ENCODE measurements around the gene HACD3. TPM values are rescaled to one million over a fixed set of nuclear protein-coding genes. Genes with fewer than 3 reads are reported as not detected.
A peak's percentile ranks its signal among the peaks of the same experiment; 100 is the strongest.

The HACD3 gene
- total and polyA plus RNA-seq, 9 of the 15 experiments (the other 6 are each of a cell fraction or from before 2014, with no cell fraction given), result 48.1 to 117 (median 72.8) TPM

DNA sequence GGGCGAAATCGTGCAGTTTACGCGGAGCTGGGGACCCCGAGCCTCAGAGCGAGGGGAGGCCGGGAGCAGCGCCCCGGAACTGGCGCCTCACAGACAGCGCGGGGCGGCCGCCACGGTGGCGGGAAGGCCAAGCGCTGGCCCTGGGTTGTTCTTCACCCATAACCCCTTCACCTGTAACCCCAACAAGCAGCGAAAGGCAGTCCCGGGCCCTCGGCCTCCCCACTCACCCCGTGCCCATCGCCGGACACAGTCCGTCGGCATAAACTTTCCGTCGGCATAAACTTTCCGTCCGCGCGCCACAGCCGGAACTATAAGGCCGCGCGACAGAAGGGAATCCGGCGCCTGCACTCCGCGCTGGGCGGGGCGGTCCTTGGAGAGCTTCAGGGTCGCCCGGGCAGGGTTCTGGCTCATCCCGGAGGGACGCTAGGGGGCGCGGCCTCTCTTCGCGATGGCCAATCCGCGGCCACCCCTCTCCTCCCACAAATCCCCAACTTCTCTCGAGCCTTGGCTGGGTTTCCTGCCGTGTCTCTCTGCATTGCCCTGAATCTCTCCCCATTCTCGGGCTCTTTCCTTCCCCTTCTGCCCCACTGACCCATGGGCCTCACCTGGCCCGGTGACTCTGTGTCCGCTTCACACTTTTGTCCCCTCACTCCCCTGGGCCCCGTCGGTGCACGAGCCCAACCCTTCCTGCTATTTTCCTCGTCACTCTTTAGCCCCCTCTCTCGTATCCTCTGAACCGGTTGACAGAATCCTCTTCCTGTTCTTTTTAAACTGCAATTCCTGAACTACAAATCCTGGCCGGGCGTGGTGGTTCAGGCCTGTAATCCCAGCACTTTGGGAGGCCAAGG is 80.8 kb downstream of the HACD3 start, which contains the start of gene INTS14 (continued):
- TF ChIP-seq, protein P1, sequence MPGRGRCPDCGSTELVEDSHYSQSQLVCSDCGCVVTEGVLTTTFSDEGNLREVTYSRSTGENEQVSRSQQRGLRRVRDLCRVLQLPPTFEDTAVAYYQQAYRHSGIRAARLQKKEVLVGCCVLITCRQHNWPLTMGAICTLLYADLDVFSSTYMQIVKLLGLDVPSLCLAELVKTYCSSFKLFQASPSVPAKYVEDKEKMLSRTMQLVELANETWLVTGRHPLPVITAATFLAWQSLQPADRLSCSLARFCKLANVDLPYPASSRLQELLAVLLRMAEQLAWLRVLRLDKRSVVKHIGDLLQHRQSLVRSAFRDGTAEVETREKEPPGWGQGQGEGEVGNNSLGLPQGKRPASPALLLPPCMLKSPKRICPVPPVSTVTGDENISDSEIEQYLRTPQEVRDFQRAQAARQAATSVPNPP (IDR thresholded peaks at IDR 0.05; ENCODE audit: borderline replicate concordance, insufficient read depth, insufficient read length), result no peak
- TF ChIP-seq MECOM (CRISPR knock-in tag; IDR thresholded peaks at IDR 0.05), result no peak
- no peak for TF ChIP-seq NFIX (CRISPR knock-in tag; IDR thresholded peaks at IDR 0.05; ENCODE audit: low read depth)
- TF ChIP-seq RFX7 (CRISPR knock-in tag; IDR thresholded peaks at IDR 0.05), result no peak
- TF ChIP-seq GTF2E2 (tag; IDR thresholded peaks at IDR 0.05), result peak; percentile 96
- no peak for TF ChIP-seq ZNF311 (CRISPR knock-in tag; IDR thresholded peaks at IDR 0.05)
- 0 out of 2 replicates have a peak, but pooled peaks have one; percentile 14 for TF ChIP-seq HSF4 (CRISPR knock-in tag; IDR thresholded peaks at IDR 0.05; ENCODE audit: borderline replicate concordance)
- peak; percentile 58 for TF ChIP-seq NCOA4 (IDR thresholded peaks at IDR 0.05; ENCODE audit: partially characterized antibody)
- peak; percentile 93 for TF ChIP-seq CCNT2 (IDR thresholded peaks at IDR 0.05; ENCODE audit: borderline replicate concordance, extremely low read depth, insufficient read length, low read depth, low read length)
- 0 out of 2 replicates have a peak, but pooled peaks have one; percentile 4 for TF ChIP-seq KLF6 (CRISPR knock-in tag; IDR thresholded peaks at IDR 0.05; ENCODE audit: borderline replicate concordance)
- TF ChIP-seq SP1 (CRISPR knock-in tag; IDR thresholded peaks at IDR 0.05), result peak; percentile 95
- TF ChIP-seq HIVEP1 (CRISPR knock-in tag; IDR thresholded peaks at IDR 0.05), result no peak
- TF ChIP-seq EZH2 (IDR thresholded peaks at IDR 0.05; ENCODE audit: borderline replicate concordance, low read depth, low read length), result no peak
- peak; percentile 85 for TF ChIP-seq ELF1 (tag; IDR thresholded peaks at IDR 0.05)
- TF ChIP-seq, protein P2, sequence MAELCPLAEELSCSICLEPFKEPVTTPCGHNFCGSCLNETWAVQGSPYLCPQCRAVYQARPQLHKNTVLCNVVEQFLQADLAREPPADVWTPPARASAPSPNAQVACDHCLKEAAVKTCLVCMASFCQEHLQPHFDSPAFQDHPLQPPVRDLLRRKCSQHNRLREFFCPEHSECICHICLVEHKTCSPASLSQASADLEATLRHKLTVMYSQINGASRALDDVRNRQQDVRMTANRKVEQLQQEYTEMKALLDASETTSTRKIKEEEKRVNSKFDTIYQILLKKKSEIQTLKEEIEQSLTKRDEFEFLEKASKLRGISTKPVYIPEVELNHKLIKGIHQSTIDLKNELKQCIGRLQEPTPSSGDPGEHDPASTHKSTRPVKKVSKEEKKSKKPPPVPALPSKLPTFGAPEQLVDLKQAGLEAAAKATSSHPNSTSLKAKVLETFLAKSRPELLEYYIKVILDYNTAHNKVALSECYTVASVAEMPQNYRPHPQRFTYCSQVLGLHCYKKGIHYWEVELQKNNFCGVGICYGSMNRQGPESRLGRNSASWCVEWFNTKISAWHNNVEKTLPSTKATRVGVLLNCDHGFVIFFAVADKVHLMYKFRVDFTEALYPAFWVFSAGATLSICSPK (IDR thresholded peaks at IDR 0.05; ENCODE audit: borderline replicate concordance), result peak; percentile 96; the same call in 1 of the 2 replicates
- no peak for TF ChIP-seq ZC3H4 (CRISPR knock-in tag; IDR thresholded peaks at IDR 0.05; ENCODE audit: borderline replicate concordance)
- no peak for TF ChIP-seq SNRNP70 (optimal IDR thresholded peaks at IDR 0.05; ENCODE audit: low read depth, low read length)
- TF ChIP-seq, protein P3, sequence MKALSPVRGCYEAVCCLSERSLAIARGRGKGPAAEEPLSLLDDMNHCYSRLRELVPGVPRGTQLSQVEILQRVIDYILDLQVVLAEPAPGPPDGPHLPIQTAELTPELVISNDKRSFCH (CRISPR knock-in tag; IDR thresholded peaks at IDR 0.05), result no peak
- TF ChIP-seq, protein P3 (tag; IDR thresholded peaks at IDR 0.05), result peak; percentile 90
- no peak for TF ChIP-seq BACH1 (tag; IDR thresholded peaks at IDR 0.05)
- TF ChIP-seq RFX1 (IDR thresholded peaks at IDR 0.05), result no peak
- TF ChIP-seq HNRNPH1 (optimal IDR thresholded peaks at IDR 0.05; ENCODE audit: low read depth, low read length), result no peak
- TF ChIP-seq SMARCE1 (IDR thresholded peaks at IDR 0.05), result peak; percentile 50; the same call in 1 of the 2 replicates
- TF ChIP-seq KLF16 (IDR thresholded peaks at IDR 0.05), result peak; percentile 19
- TF ChIP-seq, protein P4, sequence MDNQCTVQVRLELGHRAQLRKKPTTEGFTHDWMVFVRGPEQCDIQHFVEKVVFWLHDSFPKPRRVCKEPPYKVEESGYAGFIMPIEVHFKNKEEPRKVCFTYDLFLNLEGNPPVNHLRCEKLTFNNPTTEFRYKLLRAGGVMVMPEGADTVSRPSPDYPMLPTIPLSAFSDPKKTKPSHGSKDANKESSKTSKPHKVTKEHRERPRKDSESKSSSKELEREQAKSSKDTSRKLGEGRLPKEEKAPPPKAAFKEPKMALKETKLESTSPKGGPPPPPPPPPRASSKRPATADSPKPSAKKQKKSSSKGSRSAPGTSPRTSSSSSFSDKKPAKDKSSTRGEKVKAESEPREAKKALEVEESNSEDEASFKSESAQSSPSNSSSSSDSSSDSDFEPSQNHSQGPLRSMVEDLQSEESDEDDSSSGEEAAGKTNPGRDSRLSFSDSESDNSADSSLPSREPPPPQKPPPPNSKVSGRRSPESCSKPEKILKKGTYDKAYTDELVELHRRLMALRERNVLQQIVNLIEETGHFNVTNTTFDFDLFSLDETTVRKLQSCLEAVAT (IDR thresholded peaks at IDR 0.05), result peak; percentile 30 to 82; a peak in 3 of 4 replicates

Measured in K562 (cell line).